ENCODE results near the gene ATP2B2.
A peak's percentile ranks its signal among the peaks of the same experiment; 100 is the strongest.

ATP2B2 gene

GRCh38 chr3:10514407-10515069 lies 9.2 kb upstream of the ATP2B2 start:
- no peak for DNase-seq (ENCODE audit: low read depth)
- no peak overlapping the region for H3K4me3 ChIP-seq (ENCODE audit: control insufficient read depth, low read depth, low read length)
- no peak for TF ChIP-seq CTCF (conservative IDR thresholded peaks at IDR 0.05; ENCODE audit: control insufficient read depth, insufficient read depth, low read depth, low read length)

- H3K4me3 ChIP-seq (ENCODE audit: control insufficient read depth, low read depth, low read length) = no peak overlapping the region
- TF ChIP-seq CTCF (conservative IDR thresholded peaks at IDR 0.05; ENCODE audit: control insufficient read depth, insufficient read depth, low read depth, low read length) = no peak
Measured at GRCh38 chr3:10513306-10513705, 7.9 kb upstream of the ATP2B2 start.

GRCh38 chr3:10512687-10513086 lies 7.3 kb upstream of the ATP2B2 start:
- DNase-seq (ENCODE audit: low read depth) = no peak
- no peak for TF ChIP-seq CTCF (conservative IDR thresholded peaks at IDR 0.05; ENCODE audit: control insufficient read depth, insufficient read depth, low read depth, low read length)
- no peak overlapping the region for H3K4me3 ChIP-seq (ENCODE audit: control insufficient read depth, low read depth, low read length)

More at GRCh38 chr3:10513306-10513705, 7.9 kb upstream of the ATP2B2 start:
- no peak for DNase-seq (ENCODE audit: low read depth)

GRCh38 chr3:10511809-10512494 lies 6.6 kb upstream of the ATP2B2 start:
- TF ChIP-seq CTCF (conservative IDR thresholded peaks at IDR 0.05; ENCODE audit: control insufficient read depth, insufficient read depth, low read depth, low read length) = no peak
- no peak overlapping the region for H3K4me3 ChIP-seq (ENCODE audit: control insufficient read depth, low read depth, low read length)
- DNase-seq (ENCODE audit: low read depth) = peak; percentile 21

- TF ChIP-seq CTCF (conservative IDR thresholded peaks at IDR 0.05; ENCODE audit: control insufficient read depth, insufficient read depth, low read depth, low read length) = no peak
- no peak for DNase-seq (ENCODE audit: low read depth)
- H3K4me3 ChIP-seq (ENCODE audit: control insufficient read depth, low read depth, low read length) = no peak overlapping the region
Measured at GRCh38 chr3:10510743-10511432, 5.5 kb upstream of the ATP2B2 start.

GRCh38 chr3:10510086-10510742 lies 4.8 kb upstream of the ATP2B2 start:
- no peak for DNase-seq (ENCODE audit: low read depth)
- H3K4me3 ChIP-seq (ENCODE audit: control insufficient read depth, low read depth, low read length) = no peak overlapping the region
- TF ChIP-seq CTCF (conservative IDR thresholded peaks at IDR 0.05; ENCODE audit: control insufficient read depth, insufficient read depth, low read depth, low read length) = no peak
